H1 (cell line): Measurements from ENCODE around the gene ICA1. TPM values are rescaled to one million over a fixed set of nuclear protein-coding genes. Genes with fewer than 3 reads are reported as not detected.

ENCODE experiments used
- CTCF ChIA-PET: fragments of 300-600 bp; sonication (Branson Sonifier 250); formaldehyde crosslinking; loops from one replicate; lab custom pipeline; 2021; ENCODE audit not compliant: partially characterized antibody; lab: Charles Lee
- POLR2A ChIA-PET: fragments of 300-600 bp; sonication (Branson Sonifier 250); formaldehyde crosslinking; loops from one replicate; lab custom pipeline; 2021; ENCODE audit warnings: inconsistent platforms; ENCODE audit not compliant: partially characterized antibody; lab: Charles Lee
- DNase-seq, 2 experiments: peaks; one replicate each; pipeline versions ENCODE4 v3.0.0 to v3.0.0-alpha.2; 2010 to 2022; ENCODE audit warnings: low spot score in 2 of 2, low read depth in 1 of 2, mixed read lengths in 1 of 2
- FAIRE-seq: peaks from 2 replicates; lab custom pipeline; 2011; peaks lifted over from hg19 to GRCh38; lab: Jason Lieb, UNC
- H2AFZ ChIP-seq: 2 replicates; pipeline ENCODE4 v1.8.1; 2012; ENCODE audit warnings: low read length, inconsistent platforms
- H2AK5ac ChIP-seq: 2 replicates; pipeline ENCODE4 v1.6.1; 2013; ENCODE audit warnings: low read depth, low read length
- H2BK120ac ChIP-seq: replicated peaks from 2 replicates; pipeline ENCODE3; 2013; ENCODE audit warnings: low read depth, low read length, inconsistent platforms
- H2BK12ac ChIP-seq: 2 replicates; pipeline ENCODE4 v1.6.1; 2013; ENCODE audit warnings: low read depth, low read length
- H2BK15ac ChIP-seq: 2 replicates; pipeline ENCODE4 v1.6.1; 2013; ENCODE audit warnings: low read length
- H2BK20ac ChIP-seq: 2 replicates; pipeline ENCODE4 v1.6.1; 2013; ENCODE audit warnings: low read length
- H2BK5ac ChIP-seq: 2 replicates; pipeline ENCODE4 v1.6.1; 2013; ENCODE audit warnings: low read depth, low read length
- H3K14ac ChIP-seq: 2 replicates; pipeline ENCODE4 v1.6.1; 2013; ENCODE audit warnings: inconsistent platforms; ENCODE audit not compliant: insufficient read length
- H3K18ac ChIP-seq: 2 replicates; pipeline ENCODE4 v1.6.1; 2013; ENCODE audit warnings: low read length; ENCODE audit errors: extremely low read depth
- H3K23ac ChIP-seq: 2 replicates; pipeline ENCODE4 v1.6.1; 2013; ENCODE audit warnings: inconsistent platforms; ENCODE audit not compliant: insufficient read length
- H3K23me2 ChIP-seq: 2 replicates; pipeline ENCODE4 v1.6.1; 2013; ENCODE audit warnings: low read depth, low read length
- H3K27ac ChIP-seq: 2 replicates; pipeline ENCODE4 v1.6.1; 2011; ENCODE audit warnings: low read depth, low read length, inconsistent platforms
- H3K27me3 ChIP-seq, 4 experiments: replicated peaks in 1 of 4; 1 replicate in 1 of 4; 2 replicates in 3 of 4; pipeline versions ENCODE4 v1.6.1 to v1.8.1; 2011 to 2013; ENCODE audit warnings: low read length in 3 of 4, mild to moderate bottlenecking in 3 of 4, inconsistent platforms in 2 of 4, mixed read lengths in 2 of 4, moderate library complexity in 1 of 4; ENCODE audit not compliant: control insufficient read depth in 3 of 4, insufficient read depth in 3 of 4; ENCODE audit errors: extremely low read depth in 1 of 4
- H3K36me3 ChIP-seq, 4 experiments: 2 replicates each; pipeline versions ENCODE4 v1.6.1 to v1.8.1; 2011 to 2013; ENCODE audit warnings: mild to moderate bottlenecking in 4 of 4, low read length in 3 of 4, moderate library complexity in 2 of 4, control low read depth in 1 of 4, inconsistent platforms in 1 of 4; ENCODE audit not compliant: insufficient read depth in 4 of 4, control insufficient read depth in 2 of 4
- H3K4ac ChIP-seq: replicated peaks from 2 replicates; pipeline ENCODE3; 2013; ENCODE audit warnings: low read length, low read depth, mixed read lengths, inconsistent platforms; ENCODE audit not compliant: insufficient read length
- H3K4me1 ChIP-seq, 4 experiments: replicated peaks in 1 of 4; 1 replicate in 1 of 4; 2 replicates in 3 of 4; pipeline versions ENCODE4 v1.6.1 to v1.8.1; 2011 to 2013; ENCODE audit warnings: low read length in 3 of 4, inconsistent platforms in 2 of 4, mixed read lengths in 1 of 4; ENCODE audit not compliant: insufficient read depth in 4 of 4, control insufficient read depth in 3 of 4
- H3K4me2 ChIP-seq, 2 experiments: 2 replicates each; pipeline versions ENCODE4 v1.6.1 to v1.8.1; 2011 to 2013; ENCODE audit warnings: low read depth in 2 of 2, low read length in 2 of 2, control low read depth in 1 of 2, inconsistent platforms in 1 of 2, mild to moderate bottlenecking in 1 of 2; ENCODE audit not compliant: insufficient read depth in 1 of 2
- H3K4me3 ChIP-seq, 4 experiments: fragments of 200-600, 300-600 bp in 1 of 4; sonication (generic), shearing (Covaris generic), sonication (Bioruptor Twin) in 1 of 4; 2 replicates each; pipeline versions ENCODE4 v1.5.1 to v1.8.1; 2011 to 2016; ENCODE audit warnings: low read length in 4 of 4, low read depth in 3 of 4, control low read depth in 2 of 4, inconsistent platforms in 2 of 4, mild to moderate bottlenecking in 2 of 4, mixed read lengths in 1 of 4, moderate library complexity in 1 of 4; ENCODE audit not compliant: insufficient read depth in 2 of 4; ENCODE audit errors: extremely low read depth in 1 of 4
- H3K56ac ChIP-seq: replicated peaks from 2 replicates; pipeline ENCODE3; 2013; ENCODE audit warnings: low read depth, mild to moderate bottlenecking, mixed read lengths, low read length, inconsistent platforms; ENCODE audit not compliant: insufficient read length
- H3K79me1 ChIP-seq: 2 replicates; pipeline ENCODE4 v1.6.1; 2013; ENCODE audit warnings: low read depth, low read length, control low read depth
- H3K79me2 ChIP-seq, 2 experiments: 2 replicates each; pipeline versions ENCODE4 v1.6.1 to v1.8.1; 2012 to 2013; ENCODE audit warnings: low read length in 2 of 2, mild to moderate bottlenecking in 2 of 2, inconsistent platforms in 1 of 2; ENCODE audit not compliant: insufficient read depth in 2 of 2, control insufficient read depth in 1 of 2
- H3K9ac ChIP-seq, 4 experiments: replicated peaks in 1 of 4; 1 replicate in 1 of 4; 2 replicates in 3 of 4; pipeline versions ENCODE4 v1.6.1 to v1.8.1; 2011 to 2013; ENCODE audit warnings: low read depth in 3 of 4, low read length in 3 of 4, control low read depth in 2 of 4, mild to moderate bottlenecking in 2 of 4, moderate library complexity in 2 of 4, inconsistent platforms in 1 of 4; ENCODE audit errors: extremely low read depth in 1 of 4
- H3K9me3 ChIP-seq, 2 experiments: 2 replicates each; pipeline versions ENCODE4 v1.6.1 to v1.8.1; 2012 to 2013; ENCODE audit warnings: mild to moderate bottlenecking in 2 of 2, moderate library complexity in 2 of 2, control low read depth in 1 of 2, inconsistent platforms in 1 of 2, low read depth in 1 of 2, low read length in 1 of 2, mixed read lengths in 1 of 2; ENCODE audit not compliant: insufficient read depth in 2 of 2
- H4K20me1 ChIP-seq, 2 experiments: replicated peaks in 1 of 2; 2 replicates each; pipeline versions ENCODE3 to v1.8.1; 2011 to 2013; ENCODE audit warnings: inconsistent platforms in 2 of 2, low read length in 2 of 2, mild to moderate bottlenecking in 1 of 2; ENCODE audit not compliant: insufficient read depth in 2 of 2, control insufficient read depth in 1 of 2
- H4K5ac ChIP-seq: 2 replicates; pipeline ENCODE4 v1.6.1; 2013; ENCODE audit warnings: low read length, low read depth, mixed read lengths, inconsistent platforms; ENCODE audit not compliant: insufficient read length
- H4K8ac ChIP-seq: 2 replicates; pipeline ENCODE4 v1.8.0; 2013; ENCODE audit warnings: mild to moderate bottlenecking, moderate library complexity, low read length, inconsistent platforms; ENCODE audit not compliant: insufficient read depth; ENCODE audit errors: extremely low read depth
- H4K91ac ChIP-seq: replicated peaks from 2 replicates; pipeline ENCODE3; 2013; ENCODE audit warnings: low read length, mixed read lengths, inconsistent platforms; ENCODE audit not compliant: insufficient read length
- CBX8 ChIP-seq: fragments of 300-800, 300-1000 bp; sonication (generic); IDR thresholded peaks from 2 replicates; pipeline ENCODE4 v1.7.1; 2016; ENCODE audit warnings: low read depth, low read length, borderline replicate concordance
- CEBPB ChIP-seq: IDR thresholded peaks from 2 replicates; pipeline ENCODE4 v1.6.1; 2012; ENCODE audit warnings: low read depth, low read length
- CTBP2 ChIP-seq: IDR thresholded peaks from 2 replicates; pipeline ENCODE4 v1.7.0; 2011; ENCODE audit warnings: borderline replicate concordance, mild to moderate bottlenecking, moderate library complexity, mixed read lengths, low read length; ENCODE audit not compliant: insufficient read depth, insufficient read length
- EP300 ChIP-seq, 2 experiments: IDR thresholded peaks; 1 replicate in 1 of 2; 2 replicates in 1 of 2; pipeline ENCODE4 v1.6.1; 2011 to 2012; ENCODE audit warnings: low read depth in 2 of 2, low read length in 2 of 2, mild to moderate bottlenecking in 2 of 2, borderline replicate concordance in 1 of 2, inconsistent platforms in 1 of 2, moderate library complexity in 1 of 2
- HDAC2 ChIP-seq, 2 experiments: fragments of 300-600 bp in 1 of 2; sonication (generic) in 1 of 2; IDR thresholded peaks; 2 replicates each; pipeline ENCODE4 v1.6.1; 2011 to 2012; ENCODE audit warnings: low read depth in 2 of 2, low read length in 2 of 2, mild to moderate bottlenecking in 2 of 2, moderate library complexity in 2 of 2, borderline replicate concordance in 1 of 2, inconsistent platforms in 1 of 2
- KDM1A ChIP-seq: fragments of 200-600, 300-600 bp; sonication (generic); IDR thresholded peaks from 2 replicates; pipeline ENCODE4 v1.7.1; 2016; ENCODE audit warnings: mild to moderate bottlenecking, low read length, borderline replicate concordance
- PHF8 ChIP-seq: fragments of 200-600 bp; sonication (generic); conservative IDR thresholded peaks from 2 replicates; pipeline ENCODE4 v1.7.1; 2012; ENCODE audit warnings: low read depth, mild to moderate bottlenecking, inconsistent platforms, low read length, moderate library complexity
- RFX5 ChIP-seq: IDR thresholded peaks from 2 replicates; pipeline ENCODE4 v1.6.1; 2011; ENCODE audit warnings: low read depth, low read length, improper control_type of control experiment, borderline replicate concordance
- RXRA ChIP-seq: IDR thresholded peaks from 2 replicates; pipeline ENCODE4 v1.6.1; 2011; ENCODE audit warnings: low read depth, mild to moderate bottlenecking, low read length, moderate library complexity; ENCODE audit not compliant: insufficient read depth
- SIN3A ChIP-seq, 2 experiments: IDR thresholded peaks in 1 of 2; conservative IDR thresholded peaks in 1 of 2; 2 replicates each; pipeline ENCODE4 v1.6.1; 2011 to 2012; ENCODE audit warnings: low read length in 2 of 2, improper control_type of control experiment in 1 of 2, low read depth in 1 of 2, mild to moderate bottlenecking in 1 of 2
- SRF ChIP-seq: IDR thresholded peaks from 2 replicates; pipeline ENCODE4 v1.6.1; 2011; ENCODE audit warnings: mild to moderate bottlenecking, low read depth, low read length, moderate library complexity
- TBP ChIP-seq: IDR thresholded peaks from 2 replicates; pipeline ENCODE4 v1.6.1; 2011; ENCODE audit warnings: low read depth, low read length, improper control_type of control experiment
- WGBS, 2 experiments: shearing (Covaris generic) in 1 of 2; methylation state at CpG; one replicate each; pipeline versions ENCODE4 v1.1.6 to v1.1.7; 2013 to 2015; ENCODE audit warnings: low lambda C conversion rate in 2 of 2, mixed read lengths in 2 of 2, inconsistent platforms in 1 of 2, low coverage in 1 of 2, missing lambda C conversion rate in 1 of 2; ENCODE audit not compliant: insufficient replicate concordance in 2 of 2, insufficient coverage in 1 of 2, insufficient read length in 1 of 2; ENCODE audit errors: extremely low coverage in 1 of 2, missing lambda C conversion rate in 1 of 2; 5-methylcytosine and 5-hydroxymethylcytosine counted together
- polyA plus RNA-seq, 7 experiments: library from polyadenylated mRNA; depleted of rRNA in 3 of 7; stranded (reverse) in 5 of 7; unstranded in 2 of 7; fragments of >200 nt in 5 of 7; fragments of 200-250 nt in 2 of 7; gene quantifications; 1 replicate in 5 of 7; 2 replicates in 1 of 7; 4 replicates in 1 of 7; pipeline versions ENCODE4 v1.2.1 to v1.2.3, GENCODE V29; 2011 to 2013; ENCODE audit warnings: missing spikeins in 2 of 7, mixed read lengths in 2 of 7
- total RNA-seq: library from RNA; stranded (reverse); fragmentation: NEBNext Ultra II Directional; extraction: Animal tissue kit (Norgen Biotek cat#: 25700); gene quantifications from 2 replicates; pipeline ENCODE4 v1.2.1, GENCODE V29; 2021

Gene ICA1
- total and polyA plus RNA-seq, 2 of the 8 experiments (the other 6 are each of a cell fraction or from before 2014, with no cell fraction given), result 14.9 to 37.1 TPM

DNA sequence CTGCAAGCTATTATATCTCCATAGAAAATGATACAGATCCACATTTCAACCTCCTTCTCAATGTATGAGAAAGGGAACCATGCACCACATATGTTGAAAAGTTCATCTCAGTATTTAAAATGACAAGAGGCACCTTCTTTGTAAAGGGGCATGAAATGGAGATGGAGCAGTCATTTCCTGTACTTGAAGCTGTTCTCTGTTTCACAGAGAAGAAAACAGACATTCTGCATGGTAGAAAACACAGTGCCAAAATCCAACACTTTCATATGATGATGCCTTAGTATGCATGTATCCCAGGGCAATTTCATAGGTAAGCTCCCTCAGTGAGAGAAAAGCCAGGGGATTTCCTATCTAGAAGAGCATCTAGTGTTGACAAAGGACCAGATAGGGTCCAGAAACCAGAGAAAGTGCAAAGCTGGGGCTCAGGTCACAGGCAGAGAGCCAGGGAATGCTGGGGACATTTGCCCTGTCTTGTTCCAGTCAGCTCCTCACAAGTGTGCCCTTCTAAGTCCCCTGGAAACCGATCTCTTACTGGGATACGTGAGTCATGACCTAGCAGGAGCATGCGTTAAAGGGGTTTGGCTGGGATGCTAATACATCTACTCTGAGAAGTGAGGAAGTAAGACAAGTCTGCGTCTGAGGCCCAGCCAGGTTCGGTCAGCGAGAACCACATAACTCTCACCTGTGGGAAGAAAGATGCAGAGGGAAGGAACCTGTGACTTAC is 118.7 kb downstream of the ICA1 start:
- Histone ChIP-seq H3K23me2 (no peaks in the 10 kb centered on the region; the same call in 1 of the 2 replicates), H3K4me1 (peaks cover 0 to 13% (median 4%) of the 10 kb centered on the region in 4 experiments; a peak in 3 of 7 replicates), H2BK15ac (no peak overlapping the region), H2BK120ac (no peak overlapping the region), H3K18ac (no peak overlapping the region), H3K4me2 (no peak overlapping the region), H3K4me3 (no peak overlapping the region), H3K79me1 (no peaks in the 10 kb centered on the region; the same call in 1 of the 2 replicates), H2BK12ac (no peak overlapping the region), H4K91ac (no peak overlapping the region), H3K36me3 (no peaks in the 10 kb centered on the region), H2AK5ac (no peak overlapping the region), H3K79me2 (no peaks in the 10 kb centered on the region), H3K14ac (no peak overlapping the region), H3K27me3 (no peaks in the 10 kb centered on the region), H2BK20ac (no peak overlapping the region), H4K8ac (no peak overlapping the region), H3K27ac (no peak overlapping the region), H2BK5ac (no peak overlapping the region), H2AFZ (no peak overlapping the region), H3K23ac (no peak overlapping the region), H3K4ac (no peak overlapping the region), H3K9me3 (no peaks in the 10 kb centered on the region), H3K56ac (no peak overlapping the region), H4K5ac (no peak overlapping the region), H4K20me1 (no peaks in the 10 kb centered on the region), H3K9ac (no peak overlapping the region)
- FAIRE-seq (no peak), DNase-seq (no peak)
- POLR2A ChIA-PET, result no interaction called here
- CTCF ChIA-PET, result interaction anchor here (0.8 to 1.1 kb wide), 4 partner anchors 11 to 57 kb away, joined by 3 read pairs; no protein-coding TSS in a partner anchor
- WGBS, 2 experiments, result 76% methylated on average over 6 of the region's 6 CpGs; no CpG with 5 or more reads in 1 of the 2 experiments
- TF ChIP-seq HDAC2 (IDR thresholded peaks at IDR 0.05; ENCODE audit: borderline replicate concordance in 1 of 2, low read depth in 2 of 2, low read length in 2 of 2) (no peak), SIN3A (conservative IDR thresholded peaks at IDR 0.05 in 1 of 2, IDR thresholded peaks at IDR 0.05 in 1 of 2; ENCODE audit: low read depth in 1 of 2, low read length in 2 of 2) (no peak), TBP (no peak), EP300 (IDR thresholded peaks at IDR 0.05; ENCODE audit: borderline replicate concordance in 1 of 2, low read depth in 2 of 2, low read length in 2 of 2) (no peak), RXRA (no peak), CBX8 (no peak), SRF (no peak), CTBP2 (no peak), KDM1A (no peak), CEBPB (no peak), RFX5 (no peak), PHF8 (no peak)
